Right ventricle myocardium superior (tissue), 1 donor: Measurements from ENCODE around the gene RIT2. TPM values are rescaled to one million over a fixed set of nuclear protein-coding genes. Genes with fewer than 3 reads are reported as not detected.

Source experiments
- ATAC-seq: fragments of 200-7000 bp; cut with Tn5 transposase; one replicate; pipeline ENCODE4 v1.9.1; 2020; ENCODE audit warnings: mild to moderate bottlenecking; ENCODE audit not compliant: poor library complexity
- DNase-seq: peaks from one replicate; pipeline ENCODE4 v3.0.0-alpha.2; 2020
- intact Hi-C: fragments of 100-400 bp; cut with DNase I; formaldehyde crosslinking; loops from one replicate; pipeline ENCODE4 v1.11.2; 2022
- long read RNA-seq: library from polyadenylated mRNA; unstranded; transcript quantifications from one replicate; pipeline ENCODE4 v2.0.0, GENCODE V29; 2021
- total RNA-seq: library from RNA; stranded (reverse); fragmentation: NEBNext Ultra II Directional; extraction: Animal tissue kit (Norgen Biotek cat#: 25700); gene quantifications from one replicate; pipeline ENCODE4 v1.2.1, GENCODE V29; 2021
- donor health status: DM: no; HTN: yes; CAD: no; lungs with severe emphysema.

Gene RIT2
- not detected for total RNA-seq
- long read RNA-seq: 0 reads

DNA sequence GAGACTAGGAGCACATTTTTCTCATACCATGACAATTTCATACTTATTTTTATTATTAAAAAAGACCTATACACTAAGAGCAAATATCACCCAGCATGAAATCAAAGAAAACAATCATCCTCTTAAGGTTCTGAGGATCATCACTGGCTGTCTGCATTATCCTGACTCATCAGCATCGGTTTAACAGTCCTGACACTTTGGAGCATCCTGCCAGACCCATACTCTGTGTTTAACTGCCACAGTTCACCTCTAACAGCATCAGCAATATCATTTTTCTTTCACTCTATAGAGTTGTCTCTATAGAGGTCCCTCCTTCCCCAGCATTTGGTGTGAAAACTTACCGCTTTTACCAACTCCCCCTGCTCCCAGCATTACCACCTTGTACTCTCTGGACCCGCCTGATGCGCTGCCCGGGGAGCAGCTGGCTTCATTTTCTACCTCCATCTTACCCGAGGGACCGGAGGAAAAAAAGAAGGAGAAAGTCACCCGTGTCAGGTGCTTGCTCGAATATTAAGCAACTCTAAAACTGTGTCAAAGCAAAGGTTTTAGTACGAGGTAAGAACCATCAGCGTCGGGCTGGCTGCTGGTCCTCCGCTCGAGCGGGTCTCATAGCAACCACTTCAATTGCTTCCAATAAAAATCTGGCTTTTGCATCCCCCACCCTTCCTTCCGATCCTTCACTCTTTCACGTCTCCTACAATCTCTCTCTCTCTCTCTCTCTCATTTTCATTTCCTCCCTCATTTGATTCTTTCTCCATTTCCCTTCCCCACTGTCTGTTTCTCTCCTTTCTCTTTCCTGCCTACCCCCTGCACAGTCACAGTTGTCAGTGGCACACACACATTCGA is at the start of gene RIT2:
TSS of gene RIT2 (minus strand) at position 610 of the 846 bp plus-strand sequence.
- DNase-seq (no peak), ATAC-seq (no peak)
- intact Hi-C loops: no loop called here

DNA sequence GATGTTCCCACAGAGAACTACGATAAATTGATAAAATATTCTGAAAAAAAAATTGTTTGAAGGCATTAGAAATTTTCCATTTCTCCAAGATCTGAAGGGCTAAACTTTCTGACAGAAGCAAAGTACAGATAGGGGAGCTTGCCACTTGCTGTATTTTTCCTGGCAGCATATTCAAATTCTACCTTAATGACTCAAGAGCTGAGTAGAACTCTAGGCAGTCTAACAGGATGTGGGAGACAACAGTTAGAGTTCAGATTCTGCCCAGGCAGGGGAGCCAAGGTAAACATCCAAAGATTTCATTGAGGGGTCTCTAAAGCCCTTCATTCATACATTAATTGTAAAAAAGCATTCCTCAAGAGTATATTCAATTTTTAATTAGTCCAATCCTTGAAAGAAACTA is 46.0 kb upstream of the RIT2 start:
- intact Hi-C loops: no loop called here
- no peak for DNase-seq
- no peak for ATAC-seq

DNA sequence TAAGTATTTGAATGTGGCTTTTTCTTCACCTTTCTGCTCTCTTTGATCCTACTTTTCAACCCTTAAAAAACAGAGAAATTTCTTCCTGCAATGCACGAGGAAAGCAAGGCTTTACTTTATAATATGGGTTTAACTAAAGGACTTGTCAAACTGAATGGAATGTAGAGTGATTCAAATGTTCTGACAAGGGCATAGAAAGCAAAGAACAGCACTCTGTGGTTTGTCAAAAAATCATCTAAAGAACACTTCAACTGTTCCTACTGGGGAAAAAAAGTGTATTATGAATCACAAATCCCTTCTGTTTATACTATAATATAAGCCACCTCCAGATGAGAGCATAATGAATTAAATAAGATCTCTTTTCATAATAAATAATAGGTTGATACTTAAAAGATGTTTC is 45.0 kb upstream of the RIT2 start:
- intact Hi-C loops: no loop called here
- ATAC-seq (no peak), DNase-seq (no peak)

DNA sequence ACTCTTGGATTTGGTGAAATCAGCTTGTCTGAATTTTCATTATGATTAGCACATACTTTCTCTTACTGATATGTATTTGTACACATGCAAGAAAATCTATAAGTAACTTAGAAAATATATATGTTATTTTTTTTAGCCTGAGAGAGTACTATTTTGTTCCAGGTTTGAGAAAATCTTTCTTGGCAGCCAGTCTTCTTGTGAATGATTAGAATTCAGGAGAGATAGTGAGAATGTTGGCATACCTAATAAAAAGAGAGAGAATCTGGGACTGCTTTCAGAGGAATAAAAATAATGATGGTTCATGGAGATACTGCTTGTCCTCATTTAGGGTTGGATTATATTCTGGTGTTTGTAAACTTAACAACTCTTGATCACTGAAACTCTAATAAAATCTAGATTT is 44.4 kb upstream of the RIT2 start:
- intact Hi-C loops: no loop called here
- DNase-seq: no peak

GRCh38 chr18:43159086-43159770 is 43.7 kb upstream of the RIT2 start:
- intact Hi-C loops: no loop called here
- DNase-seq: no peak
- no peak for ATAC-seq

More for the DNA sequence above, 44.4 kb upstream of the RIT2 start:
- ATAC-seq: no peak

DNA sequence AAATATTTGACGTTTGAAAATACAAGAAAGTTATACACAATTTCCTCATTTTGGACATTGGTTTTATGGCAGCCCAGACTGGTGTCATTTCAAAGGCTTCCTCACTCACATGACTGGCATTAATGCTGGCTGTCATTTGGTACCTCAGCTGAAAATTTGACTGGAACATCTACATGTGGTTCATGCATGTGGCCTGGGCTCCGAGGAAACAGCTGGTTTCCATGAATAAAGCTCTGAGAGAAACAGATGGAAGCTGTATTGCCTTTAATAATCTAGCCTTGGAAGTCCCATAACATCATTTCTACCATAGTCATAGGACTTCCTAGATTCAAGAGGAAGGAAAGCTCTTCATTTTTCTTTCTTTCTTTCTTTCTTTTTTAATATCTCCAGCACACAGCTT is 42.9 kb upstream of the RIT2 start:
- DNase-seq (no peak), ATAC-seq (no peak)
- intact Hi-C loops: no loop called here

DNA sequence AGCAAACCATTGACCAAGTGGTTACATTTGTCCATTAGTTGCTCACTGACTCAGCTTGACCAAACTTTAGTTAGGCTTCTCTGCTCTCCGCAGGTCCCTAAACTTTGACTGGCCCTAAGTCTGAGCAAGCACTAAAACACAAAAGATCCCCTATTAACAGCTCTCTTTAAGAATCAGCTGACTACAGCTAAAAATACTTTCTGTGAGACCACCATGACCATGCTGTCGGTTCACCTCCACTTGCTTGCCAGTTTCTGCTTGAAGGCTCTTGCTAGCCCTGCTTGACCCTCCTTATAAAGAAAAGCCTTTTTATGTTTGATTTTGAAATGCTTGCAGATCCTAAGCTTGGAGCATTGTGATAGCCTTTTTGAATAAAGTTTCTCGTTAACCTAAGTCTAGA is 40.4 kb upstream of the RIT2 start:
- DNase-seq (no peak), ATAC-seq (no peak)
- intact Hi-C loops: no loop called here

DNA sequence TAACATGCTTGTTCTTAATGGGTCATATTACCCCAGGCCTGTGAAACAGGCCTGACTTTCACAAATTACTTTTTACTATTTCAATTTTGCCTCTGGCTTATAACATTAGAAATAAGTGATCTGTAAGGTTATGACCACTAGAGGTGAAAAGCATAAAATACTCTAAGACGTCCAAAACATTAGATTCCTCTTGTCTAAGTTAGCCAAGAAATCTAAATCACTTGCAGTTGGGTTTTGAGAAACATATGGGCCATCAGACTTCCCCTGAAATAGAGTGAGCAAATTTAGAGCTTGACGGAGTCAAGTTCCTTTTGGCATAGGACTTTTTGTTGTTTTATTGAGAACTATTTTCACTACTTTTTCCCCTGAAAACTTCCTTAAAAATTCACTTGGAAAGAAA is 32.7 kb upstream of the RIT2 start:
- intact Hi-C loops: no loop called here
- ATAC-seq (no peak), DNase-seq (no peak)

GRCh38 chr18:43141208-43141607 is 25.7 kb upstream of the RIT2 start:
- no peak for DNase-seq
- no peak for ATAC-seq
- intact Hi-C loops: no loop called here

DNA sequence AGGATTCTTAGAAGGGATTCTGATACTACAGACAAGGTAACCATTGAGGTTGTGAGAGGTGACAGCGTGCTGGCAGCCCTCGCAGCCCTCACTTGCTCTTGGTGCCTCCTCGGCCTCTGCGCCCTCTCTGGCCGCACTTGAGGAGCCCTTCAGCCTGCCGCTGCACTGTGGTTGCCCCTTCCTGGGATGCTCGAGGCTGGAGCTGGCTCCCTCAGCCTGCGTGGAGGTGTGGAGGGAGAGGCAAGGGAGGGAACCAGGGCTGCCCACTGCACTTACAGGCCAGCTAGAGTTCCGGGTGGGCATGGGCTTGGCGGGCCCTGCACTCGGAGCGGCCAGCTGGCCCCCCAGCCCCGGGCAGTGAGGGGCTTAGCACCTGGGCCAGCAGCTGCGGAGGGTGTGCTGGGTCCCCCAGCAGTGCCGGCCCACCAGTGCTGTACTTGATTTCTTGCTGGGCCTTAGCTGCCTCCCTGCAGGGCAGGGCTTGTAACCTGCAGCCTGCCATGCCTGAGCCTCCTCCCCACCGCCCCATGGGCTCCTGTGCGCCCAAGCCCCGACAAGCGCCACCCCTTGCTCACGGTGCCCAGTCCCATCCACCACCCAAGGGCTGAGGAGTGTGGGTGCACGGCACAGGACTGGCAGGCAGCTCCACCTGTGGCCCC is 23.9 kb upstream of the RIT2 start:
- intact Hi-C loops: no loop called here
- DNase-seq: no peak
- no peak for ATAC-seq

- ATAC-seq: no peak
- intact Hi-C loops: no loop called here
Measured at GRCh38 chr18:43134876-43135275, 19.4 kb upstream of the RIT2 start.

GRCh38 chr18:43130716-43131260 is 15.3 kb upstream of the RIT2 start:
- intact Hi-C loops: no loop called here
- ATAC-seq (no peak), DNase-seq (no peak)

More at GRCh38 chr18:43134876-43135275, 19.4 kb upstream of the RIT2 start:
- DNase-seq: no peak

- intact Hi-C loops: no loop called here
- DNase-seq (no peak), ATAC-seq (no peak)
Measured at GRCh38 chr18:43129946-43130524, 14.6 kb upstream of the RIT2 start.

DNA sequence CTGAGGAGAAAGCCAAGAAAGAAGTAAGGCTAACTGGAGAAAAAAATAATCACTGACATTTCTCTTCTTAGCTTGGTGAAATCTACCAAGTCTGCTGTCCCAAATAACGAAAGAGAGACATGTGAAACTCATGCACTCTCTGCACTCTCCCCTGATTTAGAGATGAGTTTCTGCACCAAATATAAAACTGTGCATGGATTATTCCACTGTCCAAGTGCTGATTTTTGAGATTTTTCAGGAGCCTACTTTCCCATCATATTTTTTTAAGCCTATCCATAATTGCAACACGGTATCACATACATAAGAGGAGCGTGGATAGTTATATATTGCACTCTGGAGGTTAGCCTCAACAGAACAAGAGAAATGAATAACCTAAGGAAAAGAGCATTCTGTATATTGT is 10.0 kb upstream of the RIT2 start:
- DNase-seq (no peak), ATAC-seq (no peak)
- intact Hi-C loops: no loop called here

DNA sequence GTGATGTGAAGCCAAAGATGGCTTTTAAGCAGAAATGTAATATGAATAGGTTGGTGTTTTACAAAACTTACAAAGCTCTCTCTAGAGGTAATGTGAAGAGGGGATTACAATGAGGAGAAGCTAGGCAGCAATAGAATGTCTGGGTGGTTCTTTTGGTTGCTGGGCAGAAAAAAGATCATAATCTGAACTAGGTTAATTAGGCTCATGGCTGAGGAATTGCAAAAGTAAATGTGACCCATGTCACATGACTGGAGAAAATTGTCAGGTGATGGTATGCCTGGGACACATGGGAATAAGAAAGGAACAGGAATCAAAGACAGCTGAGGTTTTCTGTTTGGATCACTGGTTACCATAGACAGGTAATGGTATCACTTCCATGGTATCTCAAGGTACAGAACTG is 7.5 kb upstream of the RIT2 start:
- ATAC-seq (no peak), DNase-seq (no peak)
- intact Hi-C loops: no loop called here

DNA sequence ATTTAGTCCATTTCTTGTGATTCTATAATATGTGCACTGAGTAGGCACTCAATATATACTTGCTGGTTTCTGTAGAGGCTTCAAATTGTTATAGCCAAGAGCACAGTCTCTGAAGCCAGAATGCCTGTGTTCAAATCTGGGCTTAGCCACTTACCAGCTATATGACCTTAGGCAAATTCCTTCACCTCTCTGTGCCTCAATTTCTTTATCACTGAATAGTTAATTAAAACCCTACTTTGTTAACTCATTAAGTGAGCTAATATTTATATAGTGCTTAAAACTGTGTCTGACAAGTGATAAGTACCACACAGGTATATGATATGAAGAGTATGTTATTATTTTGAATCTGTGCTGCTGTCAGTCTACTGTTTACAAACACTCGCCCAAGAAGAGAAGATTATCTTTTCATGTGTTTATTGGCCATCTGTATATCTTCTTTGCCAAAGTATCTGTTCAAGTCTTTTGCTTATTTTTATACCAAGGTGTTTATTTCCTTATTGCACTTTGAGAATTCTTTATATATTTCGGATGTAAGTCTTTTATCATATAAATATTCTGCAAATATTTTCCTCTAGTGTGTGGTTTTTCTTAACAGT is 1.3 kb upstream of the RIT2 start:
- ATAC-seq (no peak), DNase-seq (no peak)
- intact Hi-C loops: no loop called here

DNA sequence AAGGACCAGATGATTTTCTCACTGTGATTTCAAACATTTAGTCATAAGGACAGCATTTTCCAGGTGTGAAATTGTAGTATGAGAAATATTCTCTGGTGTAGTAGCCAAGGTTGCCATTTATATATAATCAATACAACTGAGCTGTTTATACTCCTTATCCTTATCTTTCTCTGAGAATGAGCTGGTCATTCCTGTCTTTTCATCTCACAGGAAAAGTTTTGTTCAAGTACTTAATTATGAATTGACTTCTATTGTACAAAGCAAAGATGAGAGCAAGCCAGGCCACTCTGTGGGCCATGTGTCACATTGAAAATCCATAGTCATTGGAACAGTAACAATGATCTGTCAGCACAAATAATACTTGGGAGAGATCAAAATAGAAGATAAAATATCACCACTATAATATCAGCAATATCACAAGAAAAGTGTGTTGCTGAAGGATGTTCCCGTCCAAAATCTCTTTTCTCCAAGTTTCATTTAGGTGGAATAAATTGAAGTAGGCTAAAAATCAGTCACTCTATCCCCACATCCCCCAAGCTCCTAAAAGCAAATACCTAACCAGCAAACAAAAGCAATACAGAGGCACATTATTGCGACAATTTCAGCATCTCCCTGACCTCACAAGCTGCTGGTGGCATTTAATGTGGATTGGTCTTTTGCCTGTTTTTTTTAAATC is 2.1 kb downstream of the RIT2 start:
- DNase-seq (no peak), ATAC-seq (no peak)
- intact Hi-C loops: no loop called here

GRCh38 chr18:43108882-43109281 is 6.6 kb downstream of the RIT2 start:
- no peak for ATAC-seq
- intact Hi-C loops: no loop called here
- DNase-seq: no peak
